Stimulated activated CD8-positive, alpha-beta memory T cell treated with anti-CD3 and anti-CD28 coated beads, Interleukin-7, amount 100 ng/mL, for 4 hours (primary cell): Measurements from ENCODE around the gene SPATA9.

ENCODE experiments used
- DNase-seq, 2 donors: peaks; one replicate each; pipeline ENCODE4 v3.0.0-alpha.2; 2020; ENCODE audit warnings: low read depth in 2 of 2

The SPATA9 gene, protein sequence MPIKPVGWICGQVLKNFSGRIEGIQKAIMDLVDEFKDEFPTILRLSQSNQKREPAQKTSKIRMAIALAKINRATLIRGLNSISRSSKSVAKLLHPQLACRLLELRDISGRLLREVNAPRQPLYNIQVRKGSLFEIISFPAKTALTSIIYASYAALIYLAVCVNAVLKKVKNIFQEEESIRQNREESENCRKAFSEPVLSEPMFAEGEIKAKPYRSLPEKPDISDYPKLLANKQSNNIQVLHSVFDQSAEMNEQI

DNA sequence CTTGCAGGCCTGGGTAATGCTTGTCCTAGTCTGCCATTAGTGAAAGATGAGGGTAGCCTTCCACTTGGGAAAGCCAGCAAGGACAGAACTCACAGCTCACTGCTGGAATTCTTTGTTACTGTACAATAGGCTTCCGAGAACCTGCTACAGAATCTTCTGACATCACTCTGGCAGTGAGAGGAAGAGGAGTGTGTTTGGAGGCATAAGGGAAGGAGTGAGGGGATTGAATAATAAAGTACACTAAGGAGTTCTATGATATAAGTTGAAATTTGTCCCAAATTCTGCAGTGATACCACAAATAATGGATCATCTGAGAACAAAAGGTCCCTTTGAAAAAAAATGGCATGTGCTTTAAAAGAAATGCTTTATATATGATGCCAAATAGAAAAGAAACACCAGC is at the start of gene SPATA9:
Gene SPATA9, minus strand, starts transcription at position 101 of the 400 bp plus-strand sequence. CDS start 137 bp downstream, outside the sequence.
- DNase-seq: no peak

DNA sequence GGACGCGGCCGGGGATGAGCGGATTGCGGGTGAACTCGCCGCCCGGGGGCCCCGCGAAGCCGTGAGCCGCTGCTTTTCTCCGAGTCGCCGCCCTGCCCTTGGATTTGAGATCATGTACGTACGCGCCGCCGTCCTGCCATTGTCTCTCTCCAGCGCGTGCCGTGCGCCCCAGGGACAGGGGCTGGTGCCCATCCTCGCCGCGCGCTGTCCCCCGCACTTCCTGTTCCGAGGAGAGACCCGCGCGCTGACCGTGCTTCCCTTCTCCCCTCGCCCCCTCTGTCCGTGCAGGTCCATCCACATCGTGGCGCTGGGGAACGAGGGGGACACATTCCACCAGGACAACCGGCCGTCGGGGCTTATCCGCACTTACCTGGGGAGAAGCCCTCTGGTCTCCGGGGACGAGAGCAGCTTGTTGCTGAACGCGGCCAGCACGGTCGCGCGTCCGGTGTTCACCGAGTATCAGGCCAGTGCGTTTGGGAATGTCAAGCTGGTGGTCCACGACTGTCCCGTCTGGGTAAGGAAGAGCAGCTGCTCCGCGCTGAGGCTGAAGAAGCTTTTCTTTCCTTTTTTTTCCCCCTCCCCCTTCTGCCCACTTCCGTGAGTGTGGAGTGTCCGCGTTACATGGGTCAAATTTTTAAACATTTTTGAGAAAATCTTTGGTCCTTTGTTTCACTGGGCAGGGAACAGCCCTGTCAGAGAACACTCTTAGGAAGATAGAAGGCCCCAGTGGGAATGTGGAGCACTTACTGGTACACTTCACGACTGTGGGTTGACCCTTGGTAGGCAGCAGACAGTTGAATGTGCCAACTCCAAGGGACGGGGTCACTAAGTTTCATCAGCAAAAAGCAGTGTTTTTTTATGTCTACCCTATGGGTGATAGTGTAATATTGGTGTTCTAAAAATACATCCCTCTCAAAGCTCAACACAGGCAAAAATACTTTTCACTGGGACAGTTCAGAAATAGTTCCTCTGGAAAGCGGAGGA is 49.1 kb upstream of the SPATA9 start:
- DNase-seq: peak in 1 of 2 donors; percentile 13

DNA sequence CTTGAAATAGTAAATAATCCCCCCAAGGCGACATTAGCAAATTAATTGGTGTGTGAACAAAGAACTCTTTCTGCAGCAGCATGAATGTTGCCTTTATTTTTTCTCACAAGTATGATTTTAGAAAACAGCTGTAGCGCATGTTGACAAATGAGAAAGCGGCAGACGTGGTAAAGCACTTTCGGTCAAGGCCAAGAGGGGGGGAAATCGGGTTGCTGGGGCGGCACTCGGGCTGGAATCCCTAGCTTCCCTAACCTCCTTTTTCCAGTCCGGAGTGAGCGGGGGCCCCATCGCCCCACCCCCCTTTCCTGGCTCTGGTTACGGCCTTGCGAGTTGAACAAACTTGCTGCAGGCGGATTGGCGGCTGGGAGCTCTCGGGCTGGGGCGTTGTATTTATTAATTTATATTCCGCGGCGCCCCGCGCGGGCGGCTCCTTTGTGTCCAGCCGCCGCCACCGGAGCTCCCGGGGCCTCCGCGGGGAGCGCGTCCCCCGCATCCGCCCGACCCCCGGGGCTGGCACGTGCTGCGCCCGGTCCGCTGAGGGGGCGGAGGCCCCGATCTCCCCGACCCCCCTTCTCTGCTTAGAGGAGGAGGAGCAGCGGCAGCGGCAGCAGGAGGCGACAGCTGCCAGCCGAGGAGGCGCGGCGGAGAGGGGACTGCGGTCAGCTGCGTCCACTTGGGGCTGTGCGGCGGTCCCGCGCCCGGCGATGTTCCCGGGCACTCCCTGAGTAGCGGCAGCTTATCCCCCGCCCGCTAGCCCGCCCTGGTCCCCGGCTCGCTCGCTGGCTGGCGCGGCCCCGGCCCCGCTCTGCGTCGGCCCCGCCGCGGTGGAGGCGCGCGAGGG is 48.2 kb upstream of the SPATA9 start, which contains the start of gene RHOBTB3:
Gene RHOBTB3, plus strand, starts transcription at position 607 of the 841 bp plus-strand sequence. CDS start 347 bp downstream, outside the sequence.
- peak in 1 of 2 donors; percentile 46 for DNase-seq

DNA sequence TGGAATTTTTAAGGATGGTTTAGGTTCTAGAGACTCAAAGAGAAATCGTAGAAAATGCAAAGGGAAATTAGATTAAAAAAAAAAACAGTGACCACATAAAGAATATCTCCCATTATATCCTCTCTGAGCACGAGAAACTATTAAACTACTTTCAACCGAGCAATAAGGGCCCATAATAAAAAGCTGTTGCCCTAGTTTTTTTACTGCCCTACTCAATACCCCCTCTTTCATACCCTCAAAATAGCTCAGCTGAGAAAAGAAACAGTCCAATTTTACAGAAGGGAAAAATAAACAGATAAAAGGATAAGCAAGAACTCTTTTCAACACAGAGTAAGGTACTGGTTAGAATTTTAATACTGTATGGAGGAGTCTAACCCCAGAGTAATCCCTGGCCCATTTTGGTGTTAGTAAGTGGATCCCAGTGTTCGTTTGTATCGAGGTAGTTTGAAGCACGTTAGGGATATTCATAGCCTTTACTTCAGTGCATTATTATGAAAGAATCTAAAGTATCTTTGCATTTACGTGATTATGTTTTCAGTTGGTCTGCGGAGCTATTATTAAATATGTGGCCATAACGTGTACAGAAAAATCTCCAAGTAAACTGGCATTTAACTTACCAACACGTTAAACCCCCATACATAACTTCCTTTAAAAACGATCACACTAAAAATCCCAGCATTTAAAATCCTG is 47.4 kb upstream of the SPATA9 start:
- no peak for DNase-seq

DNA sequence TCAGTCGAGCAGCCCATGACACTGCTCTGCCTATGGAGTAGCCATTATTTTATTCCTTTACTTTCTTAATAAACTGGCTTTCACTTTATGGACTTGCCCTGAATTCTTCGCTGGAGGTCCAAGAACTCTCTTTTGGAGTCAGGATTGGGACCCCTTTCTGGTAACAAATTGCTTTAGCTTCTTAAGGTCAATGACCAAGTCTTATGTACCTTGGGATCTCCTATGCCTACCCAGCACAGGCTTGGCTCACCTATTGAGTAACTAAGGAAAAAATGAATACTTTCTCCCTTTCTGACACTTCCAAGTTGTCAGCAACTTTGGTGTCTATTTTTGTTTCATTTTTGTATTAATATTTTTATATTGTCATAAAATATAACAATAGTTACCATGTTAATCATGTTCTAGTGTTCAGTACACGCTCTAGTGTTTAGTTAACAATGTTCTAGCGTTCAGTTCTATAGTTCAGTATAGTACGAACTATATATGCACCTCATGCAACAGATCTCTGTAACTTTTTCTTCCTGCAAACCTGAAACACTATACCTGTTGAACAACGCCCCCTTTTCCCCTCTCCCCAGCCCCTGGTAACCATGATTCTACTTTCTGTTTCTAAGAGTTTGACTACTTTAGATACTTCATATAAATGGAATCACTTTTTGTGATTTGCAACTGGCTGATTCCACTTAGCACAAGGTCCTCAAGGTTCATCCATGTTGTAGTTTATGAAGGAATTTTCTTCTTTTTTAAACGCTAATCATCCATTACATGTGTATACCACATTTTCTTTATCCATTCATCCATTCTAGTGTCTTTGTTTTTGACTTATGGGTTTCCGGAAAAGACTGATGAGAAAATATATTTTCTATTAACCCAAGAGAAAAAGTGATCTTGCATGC is 46.6 kb upstream of the SPATA9 start:
- DNase-seq: no peak

DNA sequence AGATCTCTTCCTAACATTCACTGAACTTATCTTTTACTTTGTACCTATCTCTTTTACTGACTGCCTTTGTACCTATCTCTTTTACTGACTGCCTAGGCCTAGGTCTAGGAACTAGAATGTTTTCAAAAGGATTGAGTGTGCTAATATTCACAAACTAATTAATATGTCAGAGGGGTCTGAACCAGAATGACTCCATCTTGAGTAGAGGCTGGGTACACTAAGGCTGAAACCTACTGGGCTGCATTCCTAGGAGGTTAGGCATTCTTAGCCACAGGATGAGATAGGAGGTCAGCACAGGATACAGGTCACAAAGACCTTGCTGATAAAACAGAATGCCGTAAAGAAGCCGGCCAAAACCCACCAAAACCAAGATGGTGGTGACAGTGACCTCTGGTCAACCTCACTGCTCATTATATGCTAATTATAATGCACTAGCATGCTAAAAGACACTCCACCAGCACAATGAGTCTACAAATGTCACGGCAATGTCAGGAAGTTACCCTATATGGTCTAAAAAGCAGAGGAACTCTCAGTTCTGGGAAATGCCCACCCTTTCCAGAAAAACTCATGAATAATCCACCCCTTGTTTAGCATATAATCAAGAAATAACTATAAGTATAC is 45.8 kb upstream of the SPATA9 start:
- no peak for DNase-seq

DNA sequence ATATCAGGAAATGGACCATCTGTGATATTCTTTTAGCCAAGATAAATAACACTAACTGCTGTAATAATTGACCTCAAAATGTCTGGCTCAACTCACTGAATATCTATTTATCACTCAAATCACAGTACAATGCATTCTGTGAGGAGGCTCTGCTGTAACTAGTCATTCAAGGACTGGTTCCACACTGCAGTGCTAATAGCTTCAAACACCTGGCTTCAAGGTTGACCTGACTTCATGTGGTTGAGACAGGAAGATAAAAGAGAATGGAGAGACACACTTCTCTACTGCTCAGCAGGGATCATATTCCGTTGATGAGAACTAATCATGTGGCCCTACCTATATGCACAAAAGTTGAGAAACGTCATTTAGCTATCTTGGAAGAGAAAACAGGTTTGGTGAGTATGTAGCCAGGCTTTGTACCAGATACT is 45.0 kb upstream of the SPATA9 start:
- DNase-seq: no peak

DNA sequence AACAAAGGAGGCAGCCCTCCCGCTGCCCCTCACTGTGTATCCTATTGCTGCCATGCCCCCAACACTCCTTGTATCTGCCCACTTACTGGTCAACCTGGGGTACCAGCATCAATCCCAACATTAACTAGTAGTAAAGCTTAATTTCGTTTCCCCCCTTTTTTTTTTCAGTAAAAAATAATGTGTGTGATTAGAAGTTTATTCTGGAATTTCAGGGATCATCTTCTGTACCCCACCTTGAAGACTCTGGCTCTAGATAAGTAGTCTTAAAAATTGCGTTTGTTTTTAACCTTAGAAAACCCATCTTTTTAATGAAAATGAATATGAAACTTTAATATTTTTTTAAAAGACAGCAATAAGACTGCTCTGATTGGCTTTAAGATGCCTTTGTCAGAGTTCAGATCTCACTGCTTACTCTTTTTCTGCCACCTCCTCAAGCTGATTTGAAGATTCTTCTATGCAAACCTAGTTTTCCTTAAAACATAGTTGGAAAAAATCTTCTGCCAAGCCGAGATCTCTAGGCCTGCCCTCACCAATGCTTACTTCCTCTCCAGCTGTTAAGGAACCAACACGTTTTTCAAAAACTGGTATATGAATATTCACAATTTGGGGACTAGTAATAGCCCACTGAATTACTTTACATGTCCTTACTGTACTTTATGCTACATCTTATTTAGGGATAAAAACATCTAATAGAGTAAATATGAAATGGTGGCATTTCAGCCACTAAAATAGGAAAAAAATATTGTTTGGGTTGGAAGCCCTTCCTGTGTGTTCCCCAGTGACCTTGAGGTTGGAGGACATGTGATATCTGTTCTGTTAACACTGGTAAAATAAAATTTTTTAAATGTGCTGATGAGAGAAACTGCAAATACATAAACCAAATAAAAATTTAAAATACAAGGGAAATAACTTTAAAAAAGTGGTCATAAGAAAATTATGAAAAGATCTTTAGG is 44.3 kb upstream of the SPATA9 start:
- DNase-seq: no peak

DNA sequence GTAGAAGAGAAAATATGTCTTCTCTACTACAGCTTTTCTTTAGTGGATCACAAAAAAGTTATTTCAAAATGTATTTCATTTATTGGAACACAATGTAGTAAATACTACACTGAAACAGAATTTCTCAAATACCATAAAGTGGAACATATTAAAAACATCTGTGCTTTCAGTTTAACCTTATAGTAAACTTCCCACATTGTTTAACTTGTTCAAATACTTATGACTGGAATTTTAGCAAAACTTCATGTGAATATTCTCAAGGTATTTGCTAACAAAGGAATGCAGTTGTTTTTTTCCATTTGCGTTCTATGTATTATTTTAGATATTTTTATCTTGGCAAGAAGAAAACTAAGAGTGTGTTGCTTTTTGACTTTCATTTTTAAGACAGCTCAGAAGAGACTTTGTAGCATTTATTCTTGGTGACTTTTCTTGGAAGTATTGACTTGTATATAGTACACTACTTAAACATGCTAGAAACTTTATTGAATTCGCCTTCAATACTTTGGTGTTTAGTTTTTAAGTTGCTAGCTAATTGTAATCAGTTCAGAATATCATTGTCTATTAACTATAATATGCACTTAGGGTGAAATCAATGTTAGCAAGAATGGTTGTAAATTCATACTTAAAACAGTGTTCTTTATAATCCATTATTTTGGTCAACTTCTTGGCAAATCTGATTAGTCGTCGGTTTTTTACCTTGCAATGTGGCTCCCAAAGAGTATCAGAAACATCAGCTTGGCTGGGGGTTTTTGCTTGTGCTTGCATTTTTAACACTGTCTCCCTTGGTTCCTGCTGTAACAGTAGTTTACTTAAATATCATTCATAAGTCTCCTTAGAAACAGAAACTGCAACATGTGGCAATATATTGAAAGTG is 43.4 kb upstream of the SPATA9 start:
- no peak for DNase-seq

DNA sequence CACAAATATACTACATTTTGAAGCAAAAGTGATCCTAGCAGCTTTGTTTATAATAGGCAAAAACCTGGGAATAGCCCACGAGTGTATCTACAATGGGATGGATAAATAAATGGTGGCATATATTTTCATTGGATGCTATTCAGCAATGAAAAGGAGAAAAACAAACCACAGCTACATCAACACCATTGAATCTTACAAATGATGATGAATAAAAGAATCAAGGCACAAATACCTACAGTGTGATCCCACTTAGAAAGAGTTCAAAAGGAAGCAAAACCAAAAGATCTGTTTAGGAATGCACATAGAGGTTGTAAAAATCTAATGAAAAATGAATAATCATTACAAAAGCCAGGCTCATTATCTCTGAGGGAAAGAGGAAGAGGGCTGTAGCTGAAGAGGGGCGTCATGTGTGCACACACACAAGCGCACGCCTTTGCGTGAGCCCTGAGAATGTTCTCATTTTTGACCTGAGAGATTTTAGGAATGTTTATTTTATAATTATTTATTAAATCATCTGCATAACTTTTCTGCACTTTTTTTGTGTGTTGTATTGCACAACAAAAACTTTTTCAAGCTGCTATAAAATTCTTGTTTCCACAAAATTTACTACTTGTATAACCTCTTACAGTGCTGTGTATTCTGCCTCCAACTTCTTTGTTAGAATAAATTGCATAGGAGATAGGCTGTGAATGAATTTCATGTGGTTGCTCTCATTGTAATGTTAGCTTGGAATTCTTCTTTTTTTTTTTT is 42.5 kb upstream of the SPATA9 start:
- DNase-seq: no peak

DNA sequence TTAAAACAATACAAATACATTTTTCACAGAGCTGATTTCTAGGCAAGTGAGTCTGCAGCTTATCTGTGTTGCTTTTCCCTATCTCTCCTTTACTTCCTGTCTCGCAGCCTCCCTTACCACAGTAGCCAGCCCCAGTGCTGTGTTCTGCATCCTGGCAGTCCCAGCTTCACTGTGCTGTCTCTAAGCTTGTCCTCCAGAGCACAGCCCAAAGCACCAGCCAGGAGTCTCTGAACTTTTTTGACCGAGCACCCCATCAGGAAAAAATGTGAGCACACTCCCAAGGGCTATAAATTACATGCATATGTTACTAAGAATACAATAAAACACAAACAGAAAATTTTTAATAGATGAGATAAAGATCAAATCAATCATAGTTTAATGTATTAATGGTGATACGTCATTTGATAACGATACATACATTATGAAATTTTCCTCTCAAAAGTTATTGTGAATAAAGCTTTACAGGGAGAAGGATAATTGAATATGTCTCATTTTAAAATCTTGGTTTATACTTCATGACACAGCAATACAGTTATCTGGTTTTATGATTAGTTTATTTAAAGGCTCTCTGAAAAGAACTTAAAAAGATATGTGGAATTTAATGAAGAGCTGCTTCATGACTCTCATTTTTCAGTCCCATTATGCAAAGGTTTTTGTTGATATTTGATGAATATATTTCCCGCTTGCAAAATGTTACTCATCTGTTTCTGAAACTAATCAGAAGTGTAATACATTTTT is 41.0 kb upstream of the SPATA9 start:
- DNase-seq: no peak

DNA sequence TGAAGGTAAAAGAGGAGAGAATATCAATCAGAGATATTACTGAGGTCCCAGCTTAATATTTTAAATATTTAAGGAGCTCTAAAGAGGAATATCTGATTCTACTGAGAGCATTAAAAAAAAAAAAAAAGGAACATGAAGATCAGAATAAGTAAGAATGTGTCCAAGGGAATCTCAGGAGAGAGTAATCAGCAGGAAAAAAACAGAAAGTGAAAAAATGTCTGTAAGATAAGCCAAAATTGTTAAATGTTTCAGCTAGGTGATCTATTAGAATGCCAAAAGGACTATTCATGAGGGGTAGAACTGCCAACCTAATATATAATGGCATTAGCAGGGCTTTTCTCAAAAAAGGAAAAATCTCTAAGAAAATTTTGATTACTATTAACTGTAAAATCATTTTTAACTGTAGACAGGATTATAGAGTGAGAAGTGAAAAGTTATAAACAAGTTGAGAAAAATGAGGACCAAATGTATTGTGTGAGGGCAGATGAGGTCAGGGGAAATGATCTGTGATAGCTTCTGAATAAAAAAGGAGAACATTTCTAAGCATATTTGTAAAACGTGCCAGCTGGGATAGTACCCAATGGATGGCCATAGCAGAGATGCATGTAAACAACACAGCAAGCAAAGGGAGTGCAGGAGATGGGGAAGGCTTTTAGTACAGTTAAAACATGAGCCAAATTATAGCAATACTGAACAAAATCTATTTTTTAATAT is 38.9 kb upstream of the SPATA9 start:
- no peak for DNase-seq

DNA sequence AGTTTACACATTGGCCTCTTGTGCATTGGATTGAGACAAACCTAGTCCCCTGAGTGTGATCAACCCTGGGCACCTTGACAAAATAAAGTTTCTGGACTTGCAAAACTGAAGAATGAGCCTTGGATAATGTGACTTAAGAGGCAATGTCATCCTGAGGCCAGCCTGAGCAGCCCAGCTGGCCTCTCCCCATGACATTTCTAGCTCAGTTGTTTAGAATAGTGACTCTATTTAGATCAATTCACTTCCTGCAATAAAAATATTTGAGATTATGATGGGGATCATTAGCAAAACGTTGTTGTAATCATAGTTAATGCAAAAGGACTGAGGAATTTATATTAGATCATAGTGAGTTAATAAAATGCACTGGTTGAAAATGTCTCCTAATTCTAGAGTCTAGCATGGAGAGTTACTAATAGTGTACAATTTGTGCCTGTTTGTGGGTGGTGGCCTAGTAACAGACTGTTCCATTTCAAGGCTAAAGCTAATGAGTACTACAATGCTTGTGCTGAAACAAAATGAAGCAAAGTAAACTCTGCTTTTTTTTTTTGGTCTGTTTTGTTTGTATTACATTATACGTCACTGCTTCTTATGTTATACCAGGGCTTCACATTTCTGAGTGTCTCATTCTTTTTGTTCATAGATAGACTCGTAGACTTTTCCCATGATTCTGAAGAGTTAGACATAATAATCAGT is 37.4 kb upstream of the SPATA9 start:
- DNase-seq: no peak

DNA sequence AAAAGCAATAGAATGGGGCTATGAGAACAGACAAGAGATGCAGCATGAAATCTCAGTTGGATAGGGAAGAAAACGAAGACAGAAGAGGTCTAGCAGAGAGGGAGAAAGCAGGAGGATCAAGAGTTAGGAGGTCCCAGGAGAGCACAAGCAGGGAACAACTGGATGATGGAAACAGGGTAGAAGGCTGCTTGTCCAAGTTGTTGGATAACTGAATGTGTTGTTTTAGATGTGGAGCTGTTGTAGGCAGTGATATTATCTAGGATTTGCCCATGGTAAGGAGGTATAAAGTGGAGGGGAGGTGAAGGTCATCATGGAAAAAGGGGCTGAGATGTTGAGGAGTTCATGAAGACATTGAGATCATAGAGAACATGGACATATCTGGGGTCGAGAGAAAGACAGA is 35.9 kb upstream of the SPATA9 start:
- DNase-seq: no peak

DNA sequence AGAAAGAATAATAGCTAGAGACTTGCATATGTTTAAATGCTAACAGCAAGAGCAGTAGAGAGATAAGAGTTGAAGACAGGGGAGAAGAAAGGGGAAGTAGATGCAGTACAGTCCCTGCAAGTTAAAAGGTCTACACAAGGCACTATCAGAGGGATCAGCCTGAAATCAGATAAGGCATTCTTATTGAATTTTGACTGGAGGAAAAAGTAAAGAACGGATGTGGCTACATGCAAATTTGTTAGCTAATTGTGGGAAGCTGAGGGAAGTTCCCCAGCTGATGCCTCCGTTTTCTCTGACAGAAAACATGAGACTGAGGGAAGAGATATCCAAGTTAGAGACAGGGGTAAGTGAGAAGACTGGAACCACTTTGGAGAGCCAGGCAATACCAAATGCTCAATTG is 35.4 kb upstream of the SPATA9 start:
- DNase-seq: no peak
